Smooth muscle cell (in vitro differentiated cells): ENCODE measurements around the gene FOXF2. TPM values are rescaled to one million over a fixed set of nuclear protein-coding genes. Genes with fewer than 3 reads are reported as not detected.

ENCODE experiments used
- DNase-seq: peaks from one replicate; lab custom pipeline; 2025; ENCODE audit not compliant: unreplicated experiment; lab: John Stamatoyannopoulos, UW
- H2AFZ ChIP-seq: fragments of 200-600 bp; sonication (generic); 2 replicates; pipeline ENCODE4 v1.6.0; 2016; ENCODE audit warnings: antibody characterized with exemption, low read depth, mild to moderate bottlenecking
- H3F3A ChIP-seq: fragments of 200-600 bp; sonication (generic); 2 replicates; pipeline ENCODE4 v1.6.0; 2017; ENCODE audit warnings: antibody characterized with exemption, low read depth
- H3K27ac ChIP-seq: fragments of 200-600 bp; sonication (generic); 2 replicates; pipeline ENCODE4 v1.5.1; 2016; ENCODE audit warnings: low read depth, mild to moderate bottlenecking
- H3K27me3 ChIP-seq: fragments of 200-600 bp; sonication (generic); 2 replicates; pipeline ENCODE4 v1.6.1; 2016; ENCODE audit warnings: low read depth, mild to moderate bottlenecking
- H3K36me3 ChIP-seq: fragments of 200-600 bp; sonication (generic); 2 replicates; pipeline ENCODE4 v1.5.1; 2016; ENCODE audit warnings: low read depth
- H3K4me1 ChIP-seq: fragments of 200-600 bp; sonication (generic); 2 replicates; pipeline ENCODE4 v1.5.1; 2016; ENCODE audit warnings: low read depth
- H3K4me2 ChIP-seq: fragments of 200-600 bp; sonication (generic); 2 replicates; pipeline ENCODE4 v1.6.0; 2016; ENCODE audit warnings: mild to moderate bottlenecking
- H3K4me3 ChIP-seq: fragments of 200-600 bp; sonication (generic); 2 replicates; pipeline ENCODE4 v1.5.1; 2016; ENCODE audit warnings: mild to moderate bottlenecking
- H3K79me2 ChIP-seq: fragments of 200-600 bp; sonication (generic); 2 replicates; pipeline ENCODE4 v1.6.0; 2016; ENCODE audit warnings: low read depth, mild to moderate bottlenecking
- H3K9ac ChIP-seq: fragments of 200-600 bp; sonication (generic); 2 replicates; pipeline ENCODE4 v1.6.0; 2016; ENCODE audit warnings: low read depth
- H3K9me3 ChIP-seq: fragments of 200-600 bp; sonication (generic); replicated peaks from 2 replicates; pipeline ENCODE4 v1.5.1; 2016; ENCODE audit warnings: low read depth
- H4K20me1 ChIP-seq: fragments of 200-600 bp; sonication (generic); 2 replicates; pipeline ENCODE4 v1.6.0; 2016; ENCODE audit warnings: low read depth
- WGBS: methylation state at CpG from one replicate; pipeline ENCODE4 v1.1.7; 2016; ENCODE audit warnings: low lambda C conversion rate; 5-methylcytosine and 5-hydroxymethylcytosine counted together
- polyA plus RNA-seq: library from polyadenylated mRNA; unstranded; fragments of >200 nt; fragmentation: Nextera tagmentation; extraction: Ambion mirVana; gene quantifications from 2 replicates; pipeline ENCODE4 v1.2.1, GENCODE V29; 2016
- total RNA-seq: library from RNA; depleted of rRNA; stranded (reverse); fragments of >200 nt; gene quantifications from 2 replicates; pipeline ENCODE4 v1.2.3, GENCODE V29; 2014
- TF ChIP-seq, protein P1 (sequence below): fragments of 200-600 bp; sonication (generic); IDR thresholded peaks from 2 replicates; pipeline ENCODE4 v1.5.1; 2017; ENCODE audit warnings: borderline replicate concordance, mild to moderate bottlenecking, antibody characterized with exemption; ENCODE audit not compliant: insufficient read depth, poor library complexity, severe bottlenecking

Gene FOXF2
- total and polyA plus RNA-seq, 2 experiments from 2014 or later = 3.5 to 4.8 TPM

DNA sequence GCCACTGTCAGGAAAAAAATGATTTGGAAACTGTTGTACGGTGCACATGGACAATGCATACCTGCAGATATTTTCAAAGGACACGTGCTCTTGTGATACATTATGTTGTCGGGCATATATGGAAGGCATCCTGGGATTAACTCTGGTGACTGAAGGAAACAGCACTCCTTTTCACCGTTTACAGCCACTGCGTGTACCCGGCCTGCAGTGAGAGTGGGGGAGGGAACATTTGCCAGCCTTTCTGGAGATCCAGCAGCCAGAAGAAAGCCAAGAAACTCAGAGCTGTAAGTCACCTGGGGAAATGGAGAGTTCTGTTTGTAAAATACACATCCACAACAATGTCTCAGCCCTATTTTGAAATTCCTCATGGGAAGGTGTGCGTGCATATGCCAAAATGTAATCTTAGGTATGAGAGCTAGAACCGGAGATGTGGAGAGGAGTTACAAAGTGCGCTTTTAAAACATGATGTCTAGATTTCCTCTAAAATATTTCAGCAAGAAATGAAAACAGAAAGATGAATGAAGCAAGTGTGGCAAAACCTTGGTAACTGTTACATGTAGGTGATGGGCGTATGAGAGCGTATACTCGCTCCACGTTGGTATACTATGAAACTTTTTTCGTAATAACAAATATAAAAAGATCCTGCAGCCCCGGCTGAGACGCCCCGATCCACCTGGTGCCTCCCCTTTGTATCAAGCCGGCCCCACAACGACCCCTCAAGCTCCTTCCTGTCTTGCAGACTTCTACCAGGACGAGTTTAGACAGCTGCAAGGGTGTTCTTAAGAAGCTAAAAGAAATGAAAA is 8.6 kb upstream of the FOXF2 start:
- TF ChIP-seq, protein P1, sequence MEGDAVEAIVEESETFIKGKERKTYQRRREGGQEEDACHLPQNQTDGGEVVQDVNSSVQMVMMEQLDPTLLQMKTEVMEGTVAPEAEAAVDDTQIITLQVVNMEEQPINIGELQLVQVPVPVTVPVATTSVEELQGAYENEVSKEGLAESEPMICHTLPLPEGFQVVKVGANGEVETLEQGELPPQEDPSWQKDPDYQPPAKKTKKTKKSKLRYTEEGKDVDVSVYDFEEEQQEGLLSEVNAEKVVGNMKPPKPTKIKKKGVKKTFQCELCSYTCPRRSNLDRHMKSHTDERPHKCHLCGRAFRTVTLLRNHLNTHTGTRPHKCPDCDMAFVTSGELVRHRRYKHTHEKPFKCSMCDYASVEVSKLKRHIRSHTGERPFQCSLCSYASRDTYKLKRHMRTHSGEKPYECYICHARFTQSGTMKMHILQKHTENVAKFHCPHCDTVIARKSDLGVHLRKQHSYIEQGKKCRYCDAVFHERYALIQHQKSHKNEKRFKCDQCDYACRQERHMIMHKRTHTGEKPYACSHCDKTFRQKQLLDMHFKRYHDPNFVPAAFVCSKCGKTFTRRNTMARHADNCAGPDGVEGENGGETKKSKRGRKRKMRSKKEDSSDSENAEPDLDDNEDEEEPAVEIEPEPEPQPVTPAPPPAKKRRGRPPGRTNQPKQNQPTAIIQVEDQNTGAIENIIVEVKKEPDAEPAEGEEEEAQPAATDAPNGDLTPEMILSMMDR = no peak
- H3K4me2 ChIP-seq = peak overlapping the region; percentile 95
- no peak for DNase-seq
- no peaks in the 10 kb centered on the region for H3K79me2 ChIP-seq
- H3K27ac ChIP-seq = no peak overlapping the region
- no peak overlapping the region for H3K9ac ChIP-seq
- no peaks in the 10 kb centered on the region for H3F3A ChIP-seq
- H3K36me3 ChIP-seq = no peaks in the 10 kb centered on the region
- 13% methylated on average over 20 of the region's 20 CpGs for WGBS
- H3K4me1 ChIP-seq = peaks cover 22% of the 10 kb centered on the region
- H3K4me3 ChIP-seq = peak overlapping the region; percentile 55
- no peak overlapping the region for H2AFZ ChIP-seq
- no peaks in the 10 kb centered on the region for H3K9me3 ChIP-seq
- peaks cover 100% of the 10 kb centered on the region for H3K27me3 ChIP-seq
- no peaks in the 10 kb centered on the region for H4K20me1 ChIP-seq

DNA sequence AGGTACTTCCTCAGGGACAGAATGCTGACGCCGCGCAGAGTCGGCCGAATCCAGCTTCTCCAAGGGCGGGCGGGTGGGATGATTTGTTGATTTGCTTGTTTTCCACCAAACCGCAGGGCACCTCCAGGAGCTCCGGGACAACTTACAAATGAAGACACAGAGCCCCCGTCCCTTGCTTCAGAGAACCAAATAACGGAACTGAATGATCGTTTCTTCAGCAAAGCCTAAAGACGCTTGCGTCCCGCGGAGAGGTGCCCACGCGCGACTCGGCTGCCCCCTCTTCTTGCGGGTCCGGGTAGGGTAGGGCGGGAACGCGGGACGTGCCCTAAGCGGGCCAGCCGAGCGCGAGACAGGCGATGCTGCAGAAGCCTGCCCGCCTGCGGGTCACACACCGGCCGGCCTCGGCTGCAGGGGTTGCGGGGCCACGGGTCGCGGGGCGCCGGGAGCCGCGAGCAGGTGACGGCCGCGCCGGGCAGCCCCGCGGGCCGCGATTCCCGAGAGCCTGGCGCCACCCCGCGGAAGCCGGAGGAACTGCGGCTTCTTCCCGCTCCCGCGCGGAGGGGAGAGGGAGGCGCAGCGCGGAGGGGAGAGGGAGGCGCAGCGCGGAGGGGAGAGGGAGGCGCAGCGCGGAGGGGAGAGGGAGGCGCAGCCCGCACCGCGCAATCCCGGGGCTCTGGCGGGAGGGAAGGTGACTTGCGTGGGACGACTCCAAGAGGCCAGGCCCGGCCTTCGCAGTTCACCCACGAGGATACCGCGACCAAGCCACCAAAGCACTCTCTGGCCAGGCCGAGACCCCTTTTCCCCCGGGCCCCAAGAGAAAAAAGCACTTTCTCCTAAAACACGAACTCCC is 7.7 kb upstream of the FOXF2 start:
- Histone ChIP-seq H3K79me2 (no peaks in the 10 kb centered on the region), H3K27me3 (peaks cover 100% of the 10 kb centered on the region), H3K4me1 (peaks cover 22% of the 10 kb centered on the region), H3K36me3 (no peaks in the 10 kb centered on the region), H3K9ac (no peak overlapping the region), H4K20me1 (no peaks in the 10 kb centered on the region), H3K4me3 (peak overlapping the region; percentile 55), H3K27ac (no peak overlapping the region), H3F3A (no peaks in the 10 kb centered on the region), H3K4me2 (peak overlapping the region; percentile 95), H3K9me3 (no peaks in the 10 kb centered on the region), H2AFZ (peak overlapping the region; percentile 18)
- TF ChIP-seq, protein P1 = peak; percentile 96
- 1% methylated on average over 54 of the region's 87 CpGs for WGBS
- peak; percentile 43 for DNase-seq

DNA sequence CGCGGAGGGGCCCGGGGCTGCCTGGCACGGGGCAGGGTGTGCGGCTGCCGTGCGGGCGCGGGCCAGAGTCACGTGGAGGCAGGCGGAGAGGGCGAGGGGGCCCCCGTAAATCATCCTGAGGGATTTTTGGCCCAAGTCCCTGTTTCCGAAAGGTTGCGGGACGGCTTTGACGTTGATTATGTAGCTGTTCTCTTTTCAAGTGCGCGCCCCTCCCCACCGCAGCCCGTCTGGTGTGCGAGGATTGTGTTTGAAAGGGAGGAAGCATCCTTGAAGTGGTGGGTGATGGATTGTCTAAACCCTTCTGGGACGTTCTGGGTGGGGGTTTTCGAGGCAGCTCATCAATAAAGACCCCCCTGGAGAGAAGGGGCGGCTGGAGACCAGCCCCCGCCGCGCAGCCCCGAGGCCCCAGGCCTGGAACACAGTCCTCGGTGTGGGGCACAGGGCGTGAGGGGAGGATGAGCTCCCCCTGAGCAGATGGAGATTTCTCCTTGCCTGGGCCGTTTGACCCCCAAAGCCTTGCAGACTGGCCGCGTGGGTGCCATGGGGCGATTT is 7.0 kb upstream of the FOXF2 start:
- Histone ChIP-seq H3K9ac (no peak overlapping the region), H3K36me3 (no peaks in the 10 kb centered on the region), H3K4me1 (peaks cover 22% of the 10 kb centered on the region), H3K27me3 (peaks cover 100% of the 10 kb centered on the region), H3K4me3 (peak overlapping the region; percentile 55), H4K20me1 (no peaks in the 10 kb centered on the region), H3K9me3 (no peaks in the 10 kb centered on the region), H2AFZ (peak overlapping the region; percentile 18), H3K27ac (no peak overlapping the region), H3F3A (peaks cover under 1% of the 10 kb centered on the region), H3K4me2 (peak overlapping the region; percentile 95), H3K79me2 (no peaks in the 10 kb centered on the region)
- DNase-seq = no peak
- 5% methylated on average over 35 of the region's 35 CpGs for WGBS
- TF ChIP-seq, protein P1 = no peak
